ENCODE data around the gene DISC1. TPM values are rescaled to one million over a fixed set of nuclear protein-coding genes. Genes with fewer than 3 reads are reported as not detected.

DISC1 gene
- total RNA-seq, 2 experiments from 2014 or later = 19.8 to 20.0 TPM

DNA sequence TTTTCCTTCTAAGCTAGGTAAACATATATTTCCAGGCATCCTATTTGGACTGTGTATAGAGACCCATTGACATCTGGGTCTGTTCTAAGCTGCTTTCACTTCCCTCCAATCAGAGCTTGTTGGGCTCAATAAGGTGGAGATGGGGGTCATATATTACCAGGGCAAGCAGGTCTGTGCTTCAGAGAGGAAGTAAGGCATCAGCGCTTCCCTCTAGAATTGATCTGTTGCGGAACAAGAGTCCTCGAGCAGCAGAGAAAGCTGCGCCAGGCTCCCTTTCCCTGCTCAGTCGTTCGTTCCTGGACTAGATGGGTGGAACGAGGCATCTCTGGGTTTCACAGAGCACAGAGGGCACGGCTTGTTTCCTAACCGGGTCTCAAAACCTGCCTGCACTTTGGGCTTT lies 63.5 kb downstream of the DISC1 start:
- intact Hi-C loops (cut with DNase I, micrococcal nuclease) = no loop called here
- CTCF ChIA-PET = no interaction called here
- ATAC-seq (ENCODE audit: poor library complexity) (no peak), DNase-seq (no peak)
- Histone ChIP-seq H3K27ac (ENCODE audit: low read depth in 1 of 2, low read length in 2 of 2) (no peak overlapping the region), H3K4me1 (ENCODE audit: insufficient read depth, low read length) (peaks cover 3% of the 10 kb centered on the region), H3K9me3 (ENCODE audit: control insufficient read depth in 1 of 2, insufficient read depth in 1 of 2, low read length in 2 of 2) (peaks cover 0 to 13% of the 10 kb centered on the region in 2 experiments), H3K36me3 (ENCODE audit: insufficient read depth, low read length) (peaks cover 12% of the 10 kb centered on the region), H3K4me3 (ENCODE audit: low read length) (no peak overlapping the region), H3K27me3 (ENCODE audit: control insufficient read depth in 1 of 2, insufficient read depth in 2 of 2, low read length in 2 of 2) (no peaks in the 10 kb centered on the region)
- POLR2A ChIA-PET = no interaction called here
- peak overlapping the region; percentile 24 for H3K27ac Mint-ChIP-seq
- H3K9me3 Mint-ChIP-seq = peaks cover 6% of the 10 kb centered on the region
- H3K4me3 Mint-ChIP-seq = no peak overlapping the region
- TF ChIP-seq CTCF (IDR thresholded peaks at IDR 0.05) = no peak
- H3K27me3 Mint-ChIP-seq = no peaks in the 10 kb centered on the region
- H3K36me3 Mint-ChIP-seq (ENCODE audit: low read depth) = peaks cover 40% of the 10 kb centered on the region
- H3K4me1 Mint-ChIP-seq (ENCODE audit: low read depth) = peaks cover 39% of the 10 kb centered on the region

DNA sequence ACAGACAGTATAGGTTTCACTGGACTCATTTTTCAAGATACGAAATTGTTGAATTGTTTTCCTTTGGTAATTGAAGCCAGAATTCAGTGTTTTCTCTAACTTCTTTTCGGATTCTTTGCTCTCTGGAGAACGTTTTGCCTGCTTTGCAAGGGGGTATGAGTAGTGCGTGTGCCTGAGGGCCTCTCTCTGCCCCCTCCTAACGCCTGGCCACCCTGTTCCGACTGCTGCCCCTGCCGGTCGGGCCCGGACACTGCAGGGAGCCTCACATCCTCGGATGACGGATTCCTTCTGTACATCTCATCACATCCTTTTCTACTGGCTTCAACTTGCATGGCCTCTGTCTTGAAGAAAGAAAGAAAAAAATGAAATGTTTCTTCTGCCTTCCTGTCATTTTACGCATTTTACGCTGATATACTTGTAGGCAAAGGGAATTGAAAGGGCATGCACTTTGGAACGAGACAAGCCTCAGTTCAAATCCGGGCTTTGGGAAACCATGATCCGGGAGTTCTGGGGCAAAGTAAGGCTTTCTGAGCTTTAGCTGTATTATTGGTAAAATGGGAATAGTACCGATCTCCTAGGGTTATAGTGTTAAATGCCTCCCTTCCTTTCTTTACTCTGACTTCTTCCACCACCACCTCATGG lies 65.1 kb downstream of the DISC1 start:
- H3K36me3 ChIP-seq (ENCODE audit: insufficient read depth, low read length) = peaks cover 18% of the 10 kb centered on the region
- POLR2A ChIA-PET = no interaction called here
- no peak overlapping the region for H3K27ac Mint-ChIP-seq
- no peak for TF ChIP-seq CTCF (IDR thresholded peaks at IDR 0.05)
- no peaks in the 10 kb centered on the region for H3K27me3 ChIP-seq (ENCODE audit: control insufficient read depth in 1 of 2, insufficient read depth in 2 of 2, low read length in 2 of 2)
- DNase-seq (no peak), ATAC-seq (ENCODE audit: poor library complexity) (no peak)
- no peak overlapping the region for H3K4me3 ChIP-seq (ENCODE audit: low read length)
- CTCF ChIA-PET = no interaction called here
- peaks cover 3% of the 10 kb centered on the region for H3K4me1 ChIP-seq (ENCODE audit: insufficient read depth, low read length)
- H3K36me3 Mint-ChIP-seq (ENCODE audit: low read depth) = peaks cover 54% of the 10 kb centered on the region
- intact Hi-C loops (cut with DNase I, micrococcal nuclease) = no loop called here
- peaks cover 5% of the 10 kb centered on the region for H3K9me3 Mint-ChIP-seq
- no peak overlapping the region for H3K4me3 Mint-ChIP-seq
- no peaks in the 10 kb centered on the region for H3K27me3 Mint-ChIP-seq
- no peaks in the 10 kb centered on the region for H3K9me3 ChIP-seq (ENCODE audit: control insufficient read depth in 1 of 2, insufficient read depth in 1 of 2, low read length in 2 of 2)
- no peak overlapping the region for H3K27ac ChIP-seq (ENCODE audit: low read depth in 1 of 2, low read length in 2 of 2)
- H3K4me1 Mint-ChIP-seq (ENCODE audit: low read depth) = peaks cover 44% of the 10 kb centered on the region

GRCh38 chr1:231693361-231694074 lies 66.9 kb downstream of the DISC1 start:
- Histone ChIP-seq H3K27ac (ENCODE audit: low read depth in 1 of 2, low read length in 2 of 2) (no peak overlapping the region), H3K36me3 (ENCODE audit: insufficient read depth, low read length) (peaks cover 18% of the 10 kb centered on the region), H3K4me1 (ENCODE audit: insufficient read depth, low read length) (peaks cover 3% of the 10 kb centered on the region), H3K27me3 (ENCODE audit: control insufficient read depth in 1 of 2, insufficient read depth in 2 of 2, low read length in 2 of 2) (no peaks in the 10 kb centered on the region), H3K4me3 (ENCODE audit: low read length) (no peak overlapping the region), H3K9me3 (ENCODE audit: control insufficient read depth in 1 of 2, insufficient read depth in 1 of 2, low read length in 2 of 2) (no peaks in the 10 kb centered on the region)
- intact Hi-C loops (cut with DNase I, micrococcal nuclease) = no loop called here
- POLR2A ChIA-PET = interaction anchor here (1.2 kb wide), 1 partner anchor 81 kb away, joined by 3 read pairs; no protein-coding TSS in a partner anchor
- DNase-seq (no peak), ATAC-seq (ENCODE audit: poor library complexity) (no peak)
- CTCF ChIA-PET = no interaction called here
- peaks cover 59% of the 10 kb centered on the region for H3K36me3 Mint-ChIP-seq (ENCODE audit: low read depth)
- no peaks in the 10 kb centered on the region for H3K9me3 Mint-ChIP-seq
- peaks cover 34% of the 10 kb centered on the region for H3K4me1 Mint-ChIP-seq (ENCODE audit: low read depth)
- H3K27ac Mint-ChIP-seq = no peak overlapping the region
- no peak overlapping the region for H3K4me3 Mint-ChIP-seq
- H3K27me3 Mint-ChIP-seq = no peaks in the 10 kb centered on the region
- no peak for TF ChIP-seq CTCF (IDR thresholded peaks at IDR 0.05)

All from CD4-positive, alpha-beta T cell (primary cell).